OCI-LY7 (cell line): Measurements from ENCODE around the gene GAS6. TPM values are rescaled to one million over a fixed set of nuclear protein-coding genes. Genes with fewer than 3 reads are reported as not detected.

Source experiments
- BruUV-seq: library from RNA; stranded (reverse); fragments of 400-500 nt; replicated peaks from 2 replicates; lab custom pipeline; 2021; lab: Mats Ljungman, UMichigan
- CTCF ChIA-PET: fragments of 300-600 bp; sonication (Branson Sonifier 250); formaldehyde crosslinking; loops from one replicate; lab custom pipeline; 2022; ENCODE audit warnings: antibody characterized with exemption; ENCODE audit not compliant: unreplicated experiment; lab: Charles Lee
- POLR2A ChIA-PET: fragments of 300-600 bp; sonication (Branson Sonifier 250); formaldehyde crosslinking; loops from one replicate; lab custom pipeline; 2022; ENCODE audit warnings: antibody characterized with exemption; lab: Charles Lee
- DNase-seq: peaks from one replicate; pipeline ENCODE4 v3.0.0-alpha.2; 2015; ENCODE audit warnings: low spot score
- H2AFZ ChIP-seq: fragments of 200-600 bp; sonication (generic), shearing (Covaris generic); 2 replicates; pipeline ENCODE4 v1.6.1; 2014; ENCODE audit warnings: mild to moderate bottlenecking, antibody characterized with exemption, low read length, moderate library complexity
- H3K27ac ChIP-seq: fragments of 200-600 bp; sonication (generic); 2 replicates; pipeline ENCODE4 v1.5.1; 2014; ENCODE audit warnings: mixed run types, low read depth, mild to moderate bottlenecking, moderate library complexity, low read length, inconsistent platforms; ENCODE audit not compliant: poor library complexity, severe bottlenecking
- H3K36me3 ChIP-seq: fragments of 200-600 bp; sonication (generic); 2 replicates; pipeline ENCODE4 v1.6.1; 2014; ENCODE audit warnings: mild to moderate bottlenecking, antibody characterized with exemption, low read length, moderate library complexity, mixed read lengths; ENCODE audit not compliant: insufficient read depth
- H3K4me1 ChIP-seq: fragments of 200-600 bp; sonication (generic); 2 replicates; pipeline ENCODE4 v1.5.1; 2014; ENCODE audit warnings: mild to moderate bottlenecking, low read length; ENCODE audit not compliant: insufficient read depth, poor library complexity, severe bottlenecking
- H3K4me2 ChIP-seq: fragments of 200-600 bp; sonication (generic); 2 replicates; pipeline ENCODE4 v1.6.1; 2014; ENCODE audit warnings: mild to moderate bottlenecking, low read length
- H3K4me3 ChIP-seq: fragments of 200-600 bp; sonication (generic); 2 replicates; pipeline ENCODE4 v1.5.1; 2014; ENCODE audit warnings: mild to moderate bottlenecking, low read depth, low read length; ENCODE audit not compliant: poor library complexity, severe bottlenecking
- H3K79me2 ChIP-seq: fragments of 200-600 bp; sonication (generic); 2 replicates; pipeline ENCODE4 v1.6.1; 2016; ENCODE audit warnings: low read depth, mild to moderate bottlenecking, low read length, moderate library complexity, mixed read lengths; ENCODE audit not compliant: insufficient read depth
- H3K9me2 ChIP-seq: fragments of 200-600 bp; sonication (generic); 2 replicates; pipeline ENCODE4 v1.6.1; 2016; ENCODE audit warnings: mild to moderate bottlenecking, low read length, mixed read lengths; ENCODE audit not compliant: insufficient read depth
- H3K9me3 ChIP-seq: fragments of 200-600 bp; sonication (generic); 2 replicates; pipeline ENCODE4 v1.6.1; 2014; ENCODE audit warnings: mild to moderate bottlenecking, mixed run types, low read length, mixed read lengths
- H4K20me1 ChIP-seq: fragments of 200-600 bp; sonication (generic); 2 replicates; pipeline ENCODE4 v1.6.1; 2014; ENCODE audit warnings: mild to moderate bottlenecking, antibody characterized with exemption, low read length, moderate library complexity, mixed read lengths; ENCODE audit not compliant: insufficient read depth
- EZH2phosphoT487 ChIP-seq: fragments of 200-600 bp; sonication (generic); IDR thresholded peaks from 2 replicates; pipeline ENCODE4 v1.6.1; 2018; ENCODE audit warnings: low read depth, borderline replicate concordance, mild to moderate bottlenecking, mixed run types, antibody characterized with exemption, low read length, moderate library complexity, mixed read lengths
- intact Hi-C: fragments of 100-400 bp; cut with micrococcal nuclease; formaldehyde crosslinking; loops from one replicate; pipeline ENCODE4 v1.10.0; 2022; ENCODE audit not compliant: unreplicated experiment
- total RNA-seq, 2 experiments: library from RNA; depleted of rRNA in 1 of 2; stranded (reverse); fragments of >200 nt in 1 of 2; shearing (Covaris generic) in 1 of 2; gene quantifications; 2 replicates each; pipeline ENCODE4 v1.2.3, GENCODE V29; 2014 to 2022
- TF ChIP-seq, protein P1 (sequence below): fragments of 200-600 bp; sonication (generic); conservative IDR thresholded peaks from 2 replicates; pipeline ENCODE4 v1.5.1; 2014; ENCODE audit warnings: mild to moderate bottlenecking, antibody characterized with exemption, low read length, moderate library complexity, mixed read lengths

Gene GAS6
- total RNA-seq, 2 experiments from 2014 or later, result not detected

DNA sequence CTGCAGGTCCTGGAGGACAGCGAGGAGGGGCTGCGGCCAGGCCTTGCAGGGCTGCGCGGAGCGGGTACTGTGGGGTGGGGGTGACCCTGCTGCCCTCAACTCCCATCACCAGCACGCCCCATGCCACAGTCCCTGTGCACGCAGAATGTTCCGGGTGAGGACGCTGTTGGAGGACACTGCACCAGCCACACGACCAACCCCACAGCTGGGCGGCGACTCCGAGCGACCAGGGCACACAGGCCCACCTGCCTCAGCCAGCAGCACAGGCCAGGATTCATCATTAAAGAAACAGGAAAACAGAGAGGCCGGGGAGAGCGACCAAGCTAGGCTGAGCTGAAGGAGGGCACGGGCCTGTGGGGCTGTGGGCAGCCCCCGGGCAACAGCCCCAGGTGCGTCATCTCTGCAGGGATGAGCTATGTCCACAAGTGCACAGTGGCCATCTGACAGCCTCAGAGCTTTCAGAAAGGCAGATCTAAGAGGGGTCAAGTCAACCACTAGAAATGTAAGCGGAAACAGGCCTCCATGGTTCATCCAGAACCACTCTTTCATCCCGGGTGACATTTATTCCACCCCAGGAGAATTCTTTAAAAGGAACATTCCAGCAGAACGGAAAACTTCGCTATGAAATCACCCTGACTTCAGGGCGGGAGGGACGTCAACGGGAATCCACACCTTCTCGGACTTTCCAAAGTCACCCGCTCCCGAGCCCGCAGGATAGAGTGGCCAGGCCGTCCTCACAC is 1.5 kb downstream of the GAS6 start:
- Histone ChIP-seq H3K79me2 (no peaks in the 10 kb centered on the region), H3K9me2 (no peaks in the 10 kb centered on the region), H3K4me3 (no peak overlapping the region), H2AFZ (no peak overlapping the region), H3K4me1 (no peaks in the 10 kb centered on the region), H3K36me3 (no peaks in the 10 kb centered on the region), H4K20me1 (no peaks in the 10 kb centered on the region), H3K27ac (no peak overlapping the region), H3K4me2 (no peak overlapping the region), H3K9me3 (no peaks in the 10 kb centered on the region)
- CTCF ChIA-PET, result no interaction called here
- POLR2A ChIA-PET, result no interaction called here
- BruUV-seq, result no TSS peak
- DNase-seq, result no peak
- no peak for TF ChIP-seq EZH2phosphoT487
- TF ChIP-seq, protein P1, sequence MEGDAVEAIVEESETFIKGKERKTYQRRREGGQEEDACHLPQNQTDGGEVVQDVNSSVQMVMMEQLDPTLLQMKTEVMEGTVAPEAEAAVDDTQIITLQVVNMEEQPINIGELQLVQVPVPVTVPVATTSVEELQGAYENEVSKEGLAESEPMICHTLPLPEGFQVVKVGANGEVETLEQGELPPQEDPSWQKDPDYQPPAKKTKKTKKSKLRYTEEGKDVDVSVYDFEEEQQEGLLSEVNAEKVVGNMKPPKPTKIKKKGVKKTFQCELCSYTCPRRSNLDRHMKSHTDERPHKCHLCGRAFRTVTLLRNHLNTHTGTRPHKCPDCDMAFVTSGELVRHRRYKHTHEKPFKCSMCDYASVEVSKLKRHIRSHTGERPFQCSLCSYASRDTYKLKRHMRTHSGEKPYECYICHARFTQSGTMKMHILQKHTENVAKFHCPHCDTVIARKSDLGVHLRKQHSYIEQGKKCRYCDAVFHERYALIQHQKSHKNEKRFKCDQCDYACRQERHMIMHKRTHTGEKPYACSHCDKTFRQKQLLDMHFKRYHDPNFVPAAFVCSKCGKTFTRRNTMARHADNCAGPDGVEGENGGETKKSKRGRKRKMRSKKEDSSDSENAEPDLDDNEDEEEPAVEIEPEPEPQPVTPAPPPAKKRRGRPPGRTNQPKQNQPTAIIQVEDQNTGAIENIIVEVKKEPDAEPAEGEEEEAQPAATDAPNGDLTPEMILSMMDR, result no peak
- intact Hi-C loops, result no loop called here

DNA sequence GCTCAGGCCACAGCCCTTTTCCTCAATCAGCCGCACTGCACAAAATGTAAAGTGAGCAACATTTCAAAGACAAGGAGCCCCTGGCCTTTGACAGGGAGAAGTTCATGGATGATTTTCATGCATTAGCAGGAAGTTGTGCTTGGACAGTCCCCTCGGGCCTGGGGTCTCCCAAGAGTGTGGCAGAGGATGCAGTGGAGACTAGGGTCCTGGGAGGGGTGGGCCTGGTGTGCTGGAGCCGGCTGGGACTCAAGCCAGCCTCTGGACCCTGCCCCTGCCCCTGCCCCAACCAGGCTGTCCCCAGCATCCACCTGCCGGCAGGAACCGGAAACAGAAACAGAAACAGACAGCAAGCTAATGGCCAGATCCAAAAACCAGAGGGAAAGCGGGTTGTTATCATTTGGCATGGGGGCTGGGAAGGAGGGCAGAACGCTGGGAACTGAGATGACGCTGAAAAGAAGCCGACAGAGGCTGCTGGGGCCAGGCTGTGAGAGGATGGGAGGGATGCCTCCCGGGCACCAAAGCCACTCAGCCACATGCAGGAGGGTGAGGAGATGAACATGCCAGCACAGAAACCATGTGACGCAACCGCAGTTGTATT is 2.3 kb downstream of the GAS6 start:
- Histone ChIP-seq H3K4me3 (no peak overlapping the region), H3K27ac (no peak overlapping the region), H4K20me1 (no peaks in the 10 kb centered on the region), H2AFZ (no peak overlapping the region), H3K9me3 (no peaks in the 10 kb centered on the region), H3K9me2 (no peaks in the 10 kb centered on the region), H3K36me3 (no peaks in the 10 kb centered on the region), H3K4me2 (no peak overlapping the region), H3K79me2 (no peaks in the 10 kb centered on the region), H3K4me1 (no peaks in the 10 kb centered on the region)
- intact Hi-C loops, result no loop called here
- no peak for DNase-seq
- TF ChIP-seq, protein P1, result no peak
- TF ChIP-seq EZH2phosphoT487, result no peak
- CTCF ChIA-PET, result no interaction called here
- POLR2A ChIA-PET, result no interaction called here
- no TSS peak for BruUV-seq
